Activated T-cell treated with anti-CD3 and anti-CD28 coated beads, Interleukin-2, amount 50 U/mL, for 4 hours (primary cell): ENCODE data around the gene PIGP. TPM values are rescaled to one million over a fixed set of nuclear protein-coding genes. Genes with fewer than 3 reads are reported as not detected.
"Not testable (repeated sequence)": the region's sequence is repeated elsewhere in the genome, so short reads cannot be mapped to it uniquely, and the experiment has no call there.

Source experiments
- ATAC-seq, 2 donors: fragments of 200-7000 bp; cut with Tn5 transposase; one replicate each; pipeline ENCODE4 v1.10.0; 2021
- DNase-seq: peaks from one replicate; pipeline ENCODE4 v3.0.0-alpha.2; 2020
- H3K27me3 Mint-ChIP-seq: one replicate; pipeline ENCODE4 v1.8.0; 2021; ENCODE audit warnings: low read depth, mixed read lengths
- H3K36me3 Mint-ChIP-seq: one replicate; pipeline ENCODE4 v1.8.0; 2022; ENCODE audit warnings: mixed read lengths; ENCODE audit not compliant: insufficient read depth
- H3K4me1 Mint-ChIP-seq: one replicate; pipeline ENCODE4 v1.8.0; 2021; ENCODE audit warnings: low read depth, mixed read lengths
- H3K4me3 Mint-ChIP-seq: one replicate; pipeline ENCODE4 v1.8.0; 2021; ENCODE audit warnings: mild to moderate bottlenecking, moderate library complexity, mixed read lengths
- H3K9me3 Mint-ChIP-seq: one replicate; pipeline ENCODE4 v1.8.0; 2021; ENCODE audit warnings: mixed read lengths
- total RNA-seq, 3 donors: library from RNA; stranded (reverse); gene quantifications; one replicate each; pipeline ENCODE4 v1.2.1, GENCODE V29; 2021

The PIGP gene
- total RNA-seq, 3 donors from 2014 or later = 14.7 to 17.8 (median 15.9) TPM

- Mint-ChIP-seq H3K9me3 (no peaks in the 10 kb centered on the region), H3K36me3 (peaks cover 12% of the 10 kb centered on the region), H3K4me3 (peak overlapping the region; percentile 79), H3K27me3 (no peaks in the 10 kb centered on the region), H3K4me1 (peaks cover 40% of the 10 kb centered on the region)
- no peak for DNase-seq
- no peak for ATAC-seq
Measured at GRCh38 chr21:37071561-37072273, 1.2 kb downstream of the PIGP start.

DNA sequence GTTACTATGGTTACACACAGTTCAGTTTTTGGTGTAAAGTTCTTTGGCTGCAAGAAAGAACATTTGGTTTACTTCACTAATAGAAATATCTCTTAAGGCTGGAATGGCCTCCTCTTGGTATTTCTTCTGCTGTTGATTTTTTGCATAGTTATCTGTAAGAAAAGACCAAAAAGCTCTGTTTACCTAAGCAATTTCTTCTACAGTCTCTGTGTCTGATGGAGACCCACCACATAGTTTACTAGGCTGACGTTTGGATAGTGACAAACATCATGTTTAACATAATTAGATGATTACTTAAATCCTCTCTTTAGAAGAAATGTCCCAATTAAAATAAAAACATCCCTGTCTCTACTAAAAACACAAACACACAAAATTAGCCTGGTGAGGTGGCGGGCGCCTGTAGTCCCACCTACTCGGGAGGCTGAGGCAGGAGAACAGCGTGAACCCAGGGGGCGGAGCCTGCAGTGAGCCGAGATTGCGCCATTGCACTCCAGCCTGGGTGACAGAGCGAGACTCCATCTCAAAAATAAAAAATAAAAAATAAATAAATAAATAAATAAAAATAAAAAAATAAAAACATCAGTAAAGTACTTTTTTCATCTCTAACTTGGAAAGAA is 7.2 kb downstream of the PIGP start:
- ATAC-seq = no peak
- Mint-ChIP-seq H3K36me3 (peaks cover 21% of the 10 kb centered on the region), H3K9me3 (no peaks in the 10 kb centered on the region), H3K27me3 (no peaks in the 10 kb centered on the region), H3K4me3 (no peak overlapping the region), H3K4me1 (peaks cover 6% of the 10 kb centered on the region)
- DNase-seq = no peak

GRCh38 chr21:37064841-37065240 is 8.0 kb downstream of the PIGP start:
- Mint-ChIP-seq H3K36me3 (peaks cover 17% of the 10 kb centered on the region), H3K4me1 (no peaks in the 10 kb centered on the region)
- ATAC-seq = no peak

GRCh38 chr21:37063433-37063832 is 9.4 kb downstream of the PIGP start:
- ATAC-seq (no peak), DNase-seq (no peak)
- H3K9me3 Mint-ChIP-seq = no peaks in the 10 kb centered on the region
- H3K4me3 Mint-ChIP-seq = no peak overlapping the region
- peaks cover 10% of the 10 kb centered on the region for H3K36me3 Mint-ChIP-seq
- H3K4me1 Mint-ChIP-seq = no peaks in the 10 kb centered on the region
- no peaks in the 10 kb centered on the region for H3K27me3 Mint-ChIP-seq

More at GRCh38 chr21:37064841-37065240, 8.0 kb downstream of the PIGP start:
- Mint-ChIP-seq H3K27me3 (no peaks in the 10 kb centered on the region), H3K9me3 (no peaks in the 10 kb centered on the region), H3K4me3 (no peak overlapping the region)
- no peak for DNase-seq

GRCh38 chr21:37062593-37062935 is 10.3 kb downstream of the PIGP start:
- Mint-ChIP-seq H3K4me1 (no peaks in the 10 kb centered on the region), H3K9me3 (no peaks in the 10 kb centered on the region), H3K27me3 (no peaks in the 10 kb centered on the region), H3K4me3 (no peak overlapping the region), H3K36me3 (peaks cover 9% of the 10 kb centered on the region)
- DNase-seq (no peak), ATAC-seq (no peak)

GRCh38 chr21:37061926-37062592 is 10.8 kb downstream of the PIGP start:
- DNase-seq (no peak), ATAC-seq (no peak)
- Mint-ChIP-seq H3K27me3 (no peaks in the 10 kb centered on the region), H3K36me3 (peaks cover 9% of the 10 kb centered on the region), H3K4me1 (no peaks in the 10 kb centered on the region), H3K9me3 (no peaks in the 10 kb centered on the region), H3K4me3 (no peak overlapping the region)

DNA sequence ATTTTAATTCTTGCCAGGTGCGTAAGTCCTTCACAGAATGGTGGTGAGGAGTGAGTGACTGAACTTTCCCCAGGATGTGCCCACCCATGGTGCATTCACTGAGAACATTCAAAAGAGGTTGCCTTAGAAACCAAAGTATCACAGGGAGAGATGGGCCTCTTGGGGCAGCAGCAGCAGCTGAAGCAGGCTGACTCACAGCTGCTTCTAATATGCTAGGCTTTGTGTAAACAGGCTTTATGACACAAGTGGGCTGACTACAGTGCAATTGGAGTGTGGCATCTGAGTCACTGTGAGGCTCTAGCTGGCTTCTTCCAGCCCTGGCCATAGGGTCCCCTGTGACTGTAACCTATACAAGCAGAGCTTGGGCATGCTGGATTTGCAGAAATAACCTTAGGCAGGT is 12.6 kb downstream of the PIGP start:
- ATAC-seq (peak; percentile 94), DNase-seq (no peak)
- Mint-ChIP-seq H3K9me3 (no peaks in the 10 kb centered on the region), H3K4me1 (no peaks in the 10 kb centered on the region), H3K4me3 (no peak overlapping the region), H3K36me3 (peaks cover 9% of the 10 kb centered on the region), H3K27me3 (no peaks in the 10 kb centered on the region)

DNA sequence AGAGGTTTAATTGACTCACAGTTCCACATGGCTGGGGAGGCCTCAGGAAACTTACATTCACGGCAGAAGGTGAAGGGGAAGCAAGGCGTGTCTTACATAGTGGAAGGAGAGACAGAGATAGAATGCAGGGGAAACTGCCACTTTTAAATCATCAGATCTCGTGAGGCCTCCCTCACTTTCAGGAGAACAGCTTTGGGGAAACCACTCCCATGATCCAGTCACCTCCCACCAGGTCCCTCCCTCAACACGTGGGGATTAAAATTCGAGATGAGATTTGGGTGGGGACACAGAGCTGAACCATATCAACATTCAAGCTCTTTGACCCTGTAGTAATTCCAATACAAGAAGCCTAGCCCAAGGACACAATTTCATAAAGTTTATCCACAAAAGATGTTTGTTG is 13.7 kb downstream of the PIGP start:
- ATAC-seq (no peak), DNase-seq (no peak)
- Mint-ChIP-seq H3K27me3 (no peaks in the 10 kb centered on the region), H3K36me3 (no peaks in the 10 kb centered on the region), H3K4me1 (no peaks in the 10 kb centered on the region), H3K9me3 (no peaks in the 10 kb centered on the region), H3K4me3 (no peak overlapping the region)

GRCh38 chr21:37058261-37058660 is 14.6 kb downstream of the PIGP start:
- DNase-seq (no peak), ATAC-seq (no peak)
- H3K27me3 Mint-ChIP-seq = peaks cover 3% of the 10 kb centered on the region
- H3K9me3 Mint-ChIP-seq = no peaks in the 10 kb centered on the region
- H3K4me3 Mint-ChIP-seq = no peak overlapping the region
- H3K36me3 Mint-ChIP-seq = no peaks in the 10 kb centered on the region
- H3K4me1 Mint-ChIP-seq = no peaks in the 10 kb centered on the region

DNA sequence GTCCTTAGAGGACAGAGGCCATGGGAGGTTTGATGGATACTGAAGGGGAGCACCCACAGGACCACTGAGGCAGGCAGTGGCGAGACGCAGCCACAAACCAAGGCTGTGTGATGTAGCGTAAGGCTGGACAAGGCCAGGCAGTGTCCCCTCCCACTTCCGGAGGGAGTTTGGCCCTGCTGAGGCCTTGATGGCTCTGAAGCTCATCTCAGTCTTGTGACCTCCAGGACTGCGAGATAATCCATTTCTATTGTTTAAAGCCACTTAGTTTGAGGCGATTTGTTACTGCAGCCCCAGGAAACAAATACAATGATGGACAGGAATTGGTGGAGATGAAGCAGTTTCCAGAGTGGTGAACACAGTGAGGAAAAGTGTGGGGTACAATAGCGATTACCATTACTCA is 15.3 kb downstream of the PIGP start:
- no peak overlapping the region for H3K4me3 Mint-ChIP-seq
- DNase-seq = no peak
- H3K4me1 Mint-ChIP-seq = no peaks in the 10 kb centered on the region
- no peaks in the 10 kb centered on the region for H3K36me3 Mint-ChIP-seq
- no peak for ATAC-seq
- peaks cover 4% of the 10 kb centered on the region for H3K27me3 Mint-ChIP-seq
- no peaks in the 10 kb centered on the region for H3K9me3 Mint-ChIP-seq

DNA sequence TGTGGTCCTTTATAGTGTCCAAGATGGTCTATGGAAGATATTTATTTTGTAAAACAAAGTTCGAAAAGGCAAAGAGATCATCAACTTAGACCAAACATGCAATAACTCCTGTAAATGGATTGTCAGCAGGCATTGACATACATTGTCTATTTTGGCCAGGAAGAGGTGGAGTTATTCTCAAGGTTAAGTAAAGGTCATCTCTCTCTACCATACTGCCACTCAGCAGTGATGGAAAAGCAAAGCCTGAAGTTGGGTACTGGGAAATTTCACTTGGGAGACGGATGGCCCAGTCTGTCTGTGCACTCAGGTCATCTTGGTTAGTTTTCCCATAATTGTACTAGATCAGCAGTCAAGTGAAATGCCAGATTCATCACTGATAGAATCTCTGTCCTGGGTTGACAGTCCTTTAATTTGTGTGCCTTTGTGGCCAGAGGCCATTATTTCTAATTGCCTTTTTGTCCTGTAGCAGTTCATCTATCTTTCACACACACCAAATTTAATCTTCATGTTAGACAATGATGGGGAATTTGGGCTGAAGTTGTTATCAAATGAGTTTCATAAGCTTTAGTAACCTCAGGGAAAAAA is 17.5 kb downstream of the PIGP start:
- H3K9me3 Mint-ChIP-seq = no peaks in the 10 kb centered on the region
- H3K36me3 Mint-ChIP-seq = no peaks in the 10 kb centered on the region
- H3K4me1 Mint-ChIP-seq = no peaks in the 10 kb centered on the region
- DNase-seq (no peak), ATAC-seq (no peak)
- H3K27me3 Mint-ChIP-seq = peaks cover 6% of the 10 kb centered on the region
- no peak overlapping the region for H3K4me3 Mint-ChIP-seq

- not testable (repeated sequence) for H3K36me3 Mint-ChIP-seq, H3K4me3 Mint-ChIP-seq
Measured at GRCh38 chr21:37049741-37050140, 23.1 kb downstream of the PIGP start.

DNA sequence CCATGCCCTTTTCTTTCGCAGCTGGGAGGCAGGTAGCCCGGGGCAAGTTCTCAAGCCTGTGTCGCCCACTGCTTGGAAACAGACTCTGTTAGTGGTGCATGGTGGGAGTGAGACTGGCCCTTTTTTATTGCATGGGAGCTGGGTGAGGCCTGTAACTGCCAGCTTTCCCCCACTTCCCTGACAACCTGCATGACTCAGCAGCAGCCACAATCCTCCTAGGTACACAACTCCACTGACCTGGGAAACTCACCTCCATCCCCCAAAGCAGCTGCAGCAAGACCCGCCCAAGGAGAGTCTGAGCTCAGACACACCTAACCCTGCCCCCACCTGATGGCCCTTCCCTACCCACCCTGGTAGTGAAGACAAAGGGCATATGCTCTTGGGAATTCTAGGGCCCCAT is 25.8 kb downstream of the PIGP start:
- H3K9me3 Mint-ChIP-seq = no peaks in the 10 kb centered on the region
- H3K4me3 Mint-ChIP-seq = no peak overlapping the region
- peaks cover 10% of the 10 kb centered on the region for H3K4me1 Mint-ChIP-seq
- ATAC-seq = no peak
- peaks cover 11% of the 10 kb centered on the region for H3K27me3 Mint-ChIP-seq
- no peak for DNase-seq
- no peaks in the 10 kb centered on the region for H3K36me3 Mint-ChIP-seq

More at GRCh38 chr21:37049741-37050140, 23.1 kb downstream of the PIGP start:
- H3K27me3 Mint-ChIP-seq = peaks cover 15% of the 10 kb centered on the region
- H3K4me1 Mint-ChIP-seq, ATAC-seq, H3K9me3 Mint-ChIP-seq, DNase-seq: not testable (repeated sequence)

GRCh38 chr21:37045556-37045955 is 27.3 kb downstream of the PIGP start:
- ATAC-seq = no peak
- DNase-seq = no peak

More at GRCh38 chr21:37045556-37045955, 27.3 kb downstream of the PIGP start:
- H3K4me3 Mint-ChIP-seq = no peak overlapping the region
- no peaks in the 10 kb centered on the region for H3K36me3 Mint-ChIP-seq
- no peaks in the 10 kb centered on the region for H3K9me3 Mint-ChIP-seq
- peaks cover 9% of the 10 kb centered on the region for H3K27me3 Mint-ChIP-seq
- H3K4me1 Mint-ChIP-seq = peaks cover 10% of the 10 kb centered on the region
